ENCODE data around the gene GPHA2. TPM values are rescaled to one million over a fixed set of nuclear protein-coding genes. Genes with fewer than 3 reads are reported as not detected.

Gene GPHA2
- total and polyA plus RNA-seq, 2 of the 13 experiments (the other 11 are each of a cell fraction or from before 2014, with no cell fraction given): 13.0 to 19.1 TPM

GRCh38 chr11:64923944-64924909, 11.5 kb downstream of the GPHA2 start, which contains the start of gene PPP2R5B (continued):
- TF ChIP-seq TCF7 (IDR thresholded peaks at IDR 0.05; ENCODE audit: low read depth): no peak
- no peak for TF ChIP-seq ZNF766 (CRISPR knock-in tag; IDR thresholded peaks at IDR 0.05; ENCODE audit: borderline replicate concordance)
- no peak for TF ChIP-seq ZC3H13 (CRISPR knock-in tag; IDR thresholded peaks at IDR 0.05)
- TF ChIP-seq FOSL2 (CRISPR knock-in tag; IDR thresholded peaks at IDR 0.05): peak; percentile 98
- TF ChIP-seq ZNF446 (CRISPR knock-in tag; IDR thresholded peaks at IDR 0.05): no peak
- no peak for TF ChIP-seq THYN1 (CRISPR knock-in tag; IDR thresholded peaks at IDR 0.05; ENCODE audit: borderline replicate concordance, low read depth)
- no peak for TF ChIP-seq ZBTB34 (CRISPR knock-in tag; IDR thresholded peaks at IDR 0.05)
- TF ChIP-seq MLLT10 (CRISPR knock-in tag; IDR thresholded peaks at IDR 0.05): no peak
- TF ChIP-seq ZNF556 (CRISPR knock-in tag; IDR thresholded peaks at IDR 0.05; ENCODE audit: borderline replicate concordance): no peak
- no peak for TF ChIP-seq SETDB1 (CRISPR knock-in tag; IDR thresholded peaks at IDR 0.05; ENCODE audit: borderline replicate concordance)
- 0 out of 2 replicates have a peak, but pooled peaks have one; percentile 36 for TF ChIP-seq IRF9 (CRISPR knock-in tag; IDR thresholded peaks at IDR 0.05; ENCODE audit: borderline replicate concordance)
- no peak for TF ChIP-seq ZBTB26 (CRISPR knock-in tag; IDR thresholded peaks at IDR 0.05; ENCODE audit: borderline replicate concordance)
- no peak for TF ChIP-seq MLX (CRISPR knock-in tag; IDR thresholded peaks at IDR 0.05)
- TF ChIP-seq RBM39 (IDR thresholded peaks at IDR 0.05; ENCODE audit: low read depth, low read length, poor library complexity, severe bottlenecking): no peak
- no peak for TF ChIP-seq DNMT1 (CRISPR knock-in tag; IDR thresholded peaks at IDR 0.05)
- no peak for TF ChIP-seq NFE2 (CRISPR knock-in tag; IDR thresholded peaks at IDR 0.05)
- TF ChIP-seq CEBPG (CRISPR knock-in tag; IDR thresholded peaks at IDR 0.05): peak; percentile 58
- TF ChIP-seq ZNF780A (CRISPR knock-in tag; IDR thresholded peaks at IDR 0.05): no peak
- no peak for TF ChIP-seq ZNF335 (CRISPR knock-in tag; IDR thresholded peaks at IDR 0.05)
- TF ChIP-seq ZNF550 (CRISPR knock-in tag; IDR thresholded peaks at IDR 0.05; ENCODE audit: borderline replicate concordance): no peak
- peak; percentile 65; the same call in 1 of the 2 replicates for TF ChIP-seq ZNF414 (CRISPR knock-in tag; IDR thresholded peaks at IDR 0.05)
- no peak for TF ChIP-seq ZNF629 (CRISPR knock-in tag; conservative IDR thresholded peaks at IDR 0.05)
- no peak for TF ChIP-seq GZF1 (CRISPR knock-in tag; IDR thresholded peaks at IDR 0.05)
- TF ChIP-seq NRL (CRISPR knock-in tag; IDR thresholded peaks at IDR 0.05; ENCODE audit: borderline replicate concordance): no peak
- peak; percentile 8; the same call in 1 of the 2 replicates for TF ChIP-seq FOXO1 (CRISPR knock-in tag; IDR thresholded peaks at IDR 0.05)
- TF ChIP-seq CCDC6 (CRISPR knock-in tag; IDR thresholded peaks at IDR 0.05): no peak

All from HepG2 (cell line).